HG02798 (cell line): ENCODE results near the gene E2F7.
A peak's percentile ranks its signal among the peaks of the same experiment; 100 is the strongest.

Source experiments
- ATAC-seq: cut with Tn5 transposase; IDR thresholded peaks from one replicate; pipeline ENCODE4 v1.9.1; 2021; ENCODE audit warnings: mild to moderate bottlenecking; ENCODE audit not compliant: unreplicated experiment, poor library complexity

Gene E2F7

GRCh38 chr12:77064896-77065360, 441 bp downstream of the E2F7 start:
- peak; percentile 2 for ATAC-seq

- peak; percentile 35 for ATAC-seq
Observed at GRCh38 chr12:77062846-77063461, 2.4 kb downstream of the E2F7 start.

- ATAC-seq: no peak
Observed at GRCh38 chr12:77062396-77062795, 3.0 kb downstream of the E2F7 start.

- peak; percentile 43 for ATAC-seq
Observed at GRCh38 chr12:77060883-77061240, 4.5 kb downstream of the E2F7 start.

GRCh38 chr12:77060136-77060882, 5.1 kb downstream of the E2F7 start:
- ATAC-seq: peak; percentile 73

- no peak for ATAC-seq
Observed at GRCh38 chr12:77058740-77059139, 6.6 kb downstream of the E2F7 start.

GRCh38 chr12:77054851-77055250, 10.5 kb downstream of the E2F7 start:
- ATAC-seq: no peak

- no peak for ATAC-seq
Observed at GRCh38 chr12:77053259-77053658, 12.1 kb downstream of the E2F7 start.

GRCh38 chr12:77049767-77050353, 15.5 kb downstream of the E2F7 start:
- peak; percentile 99 for ATAC-seq

- ATAC-seq: no peak
Observed at GRCh38 chr12:77047341-77048109, 17.8 kb downstream of the E2F7 start.

- ATAC-seq: no peak
Observed at GRCh38 chr12:77046468-77046867, 18.9 kb downstream of the E2F7 start.

- ATAC-seq: no peak
Observed at GRCh38 chr12:77045183-77045582, 20.2 kb downstream of the E2F7 start.

GRCh38 chr12:77044721-77045120, 20.6 kb downstream of the E2F7 start:
- no peak for ATAC-seq

GRCh38 chr12:77042833-77043232, 22.5 kb downstream of the E2F7 start:
- peak; percentile 74 for ATAC-seq

- no peak for ATAC-seq
Observed at GRCh38 chr12:77040231-77040630, 25.1 kb downstream of the E2F7 start.

GRCh38 chr12:77035226-77035625, 30.1 kb downstream of the E2F7 start:
- ATAC-seq: no peak

- ATAC-seq: no peak
Observed at GRCh38 chr12:77033658-77034536, 31.5 kb downstream of the E2F7 start.

- ATAC-seq: no peak
Observed at GRCh38 chr12:77032406-77032805, 33.0 kb downstream of the E2F7 start.

- no peak for ATAC-seq
Observed at GRCh38 chr12:77031745-77032144, 33.6 kb downstream of the E2F7 start.

GRCh38 chr12:77025782-77026314, 39.5 kb downstream of the E2F7 start:
- ATAC-seq: no peak
